Esophagus muscularis mucosa (tissue), 4 donors: ENCODE data around the gene RMI2.

Source experiments
- EP300 ChIP-seq: sonication (generic); formaldehyde crosslinking; IDR thresholded peaks from one replicate; pipeline ENCODE4 v1.6.1; 2017; ENCODE audit warnings: antibody characterized with exemption
- POLR2A ChIP-seq: fragments of 450-650 bp; IDR thresholded peaks from one replicate; pipeline ENCODE4 v1.6.1; 2017; ENCODE audit warnings: antibody characterized with exemption, moderate library complexity, mild to moderate bottlenecking, low read depth
- POLR2AphosphoS5 ChIP-seq, 2 donors: sonication (generic); formaldehyde crosslinking; IDR thresholded peaks; one replicate each; pipeline ENCODE4 v1.6.1; 2017; ENCODE audit warnings: antibody characterized with exemption in 2 of 2
- TF ChIP-seq, protein P1 (sequence below), 3 experiments: fragments of 200-600 bp in 2 of 3; fragments of 450-650 bp in 1 of 3; sonication (generic) in 2 of 3; IDR thresholded peaks; one replicate each; pipeline ENCODE4 v1.5.1; 2017 to 2019; ENCODE audit warnings: antibody characterized with exemption in 3 of 3, mild to moderate bottlenecking in 2 of 3, moderate library complexity in 1 of 3

DNA sequence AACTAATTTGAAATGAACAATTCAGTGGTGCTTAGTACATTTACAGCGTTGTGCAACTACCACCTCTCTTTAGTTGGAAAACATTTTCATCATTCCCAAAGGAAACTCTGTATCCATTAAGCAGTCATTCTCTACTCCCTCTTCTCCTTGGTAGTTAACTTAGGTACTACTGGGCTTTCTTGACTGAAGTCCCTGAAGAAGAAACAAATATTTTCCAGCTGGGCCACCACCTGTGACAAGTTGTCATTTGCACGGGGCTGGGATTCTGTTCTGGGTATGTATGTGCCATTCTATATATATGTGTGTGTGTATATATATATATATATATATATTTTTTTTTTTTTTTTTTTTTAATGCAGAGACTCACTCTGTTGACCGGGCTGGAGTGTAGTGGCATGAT lies 15.4 kb upstream of the RMI2 start:
- TF ChIP-seq POLR2A (no peak), POLR2AphosphoS5 (IDR thresholded peaks at IDR 0.05) (no peak), EP300 (no peak)
- TF ChIP-seq, protein P1, sequence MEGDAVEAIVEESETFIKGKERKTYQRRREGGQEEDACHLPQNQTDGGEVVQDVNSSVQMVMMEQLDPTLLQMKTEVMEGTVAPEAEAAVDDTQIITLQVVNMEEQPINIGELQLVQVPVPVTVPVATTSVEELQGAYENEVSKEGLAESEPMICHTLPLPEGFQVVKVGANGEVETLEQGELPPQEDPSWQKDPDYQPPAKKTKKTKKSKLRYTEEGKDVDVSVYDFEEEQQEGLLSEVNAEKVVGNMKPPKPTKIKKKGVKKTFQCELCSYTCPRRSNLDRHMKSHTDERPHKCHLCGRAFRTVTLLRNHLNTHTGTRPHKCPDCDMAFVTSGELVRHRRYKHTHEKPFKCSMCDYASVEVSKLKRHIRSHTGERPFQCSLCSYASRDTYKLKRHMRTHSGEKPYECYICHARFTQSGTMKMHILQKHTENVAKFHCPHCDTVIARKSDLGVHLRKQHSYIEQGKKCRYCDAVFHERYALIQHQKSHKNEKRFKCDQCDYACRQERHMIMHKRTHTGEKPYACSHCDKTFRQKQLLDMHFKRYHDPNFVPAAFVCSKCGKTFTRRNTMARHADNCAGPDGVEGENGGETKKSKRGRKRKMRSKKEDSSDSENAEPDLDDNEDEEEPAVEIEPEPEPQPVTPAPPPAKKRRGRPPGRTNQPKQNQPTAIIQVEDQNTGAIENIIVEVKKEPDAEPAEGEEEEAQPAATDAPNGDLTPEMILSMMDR (IDR thresholded peaks at IDR 0.05): no peak
